Measurements from ENCODE around the gene ZNF891.
A peak's percentile ranks its signal among the peaks of the same experiment; 100 is the strongest.

The ZNF891 gene

GRCh38 chr12:133107121-133107520 is 23.0 kb downstream of the ZNF891 start:
- H3K27ac ChIP-seq, result no peak overlapping the region
- POLR2A ChIA-PET (ENCODE audit: low non-redundant PET), result no interaction called here
- no peak for DNase-seq (ENCODE audit: low spot score)
- CTCF ChIA-PET, result interaction anchor here (0.7 kb wide), 1 partner anchor 51 kb away, joined by 3 read pairs; no protein-coding TSS in a partner anchor
- TF ChIP-seq CTCF (conservative IDR thresholded peaks at IDR 0.05; ENCODE audit: low read depth), result no peak

- CTCF ChIA-PET, result no interaction called here
- no peak for DNase-seq (ENCODE audit: low spot score)
Observed at GRCh38 chr12:133106253-133106652, 23.8 kb downstream of the ZNF891 start.

GRCh38 chr12:133105620-133106019 is 24.5 kb downstream of the ZNF891 start:
- no peak for TF ChIP-seq CTCF (conservative IDR thresholded peaks at IDR 0.05; ENCODE audit: low read depth)
- DNase-seq (ENCODE audit: low spot score), result no peak
- CTCF ChIA-PET, result no interaction called here
- POLR2A ChIA-PET (ENCODE audit: low non-redundant PET), result no interaction called here
- no peak overlapping the region for H3K27ac ChIP-seq

More at GRCh38 chr12:133106253-133106652, 23.8 kb downstream of the ZNF891 start:
- no peak for TF ChIP-seq CTCF (conservative IDR thresholded peaks at IDR 0.05; ENCODE audit: low read depth)
- H3K27ac ChIP-seq, result no peak overlapping the region
- POLR2A ChIA-PET (ENCODE audit: low non-redundant PET), result no interaction called here

- DNase-seq (ENCODE audit: low spot score), result no peak
- H3K27ac ChIP-seq, result no peak overlapping the region
- CTCF ChIA-PET, result no interaction called here
- POLR2A ChIA-PET (ENCODE audit: low non-redundant PET), result no interaction called here
- TF ChIP-seq CTCF (conservative IDR thresholded peaks at IDR 0.05; ENCODE audit: low read depth), result no peak
Observed at GRCh38 chr12:133083345-133083744, 46.7 kb downstream of the ZNF891 start.

- H3K27ac ChIP-seq, result peak overlapping the region; percentile 99
- ChIA-PET CTCF (no interaction called here), POLR2A (ENCODE audit: low non-redundant PET) (no interaction called here)
- no peak for DNase-seq (ENCODE audit: low spot score)
- no peak for TF ChIP-seq CTCF (conservative IDR thresholded peaks at IDR 0.05; ENCODE audit: low read depth)
Observed at GRCh38 chr12:133081159-133081780, 48.8 kb downstream of the ZNF891 start.

- ChIA-PET POLR2A (ENCODE audit: low non-redundant PET) (interaction anchor here (0.6 kb wide), 1 partner anchor 43 kb away, joined by 4 read pairs; the partner anchor contains the start of gene ZNF84), CTCF (interaction anchor here (0.7 to 0.8 kb wide), 2 partner anchors 53 to 100 kb away, joined by 3 to 5 read pairs; no protein-coding TSS in a partner anchor)
- H3K27ac ChIP-seq, result peak within 1 kb of the TSS; percentile 99
- peak; percentile 76 for DNase-seq (ENCODE audit: low spot score)
- 0 out of 2 replicates have a peak, but pooled peaks have one; percentile 13 for TF ChIP-seq CTCF (conservative IDR thresholded peaks at IDR 0.05; ENCODE audit: low read depth)
Observed at GRCh38 chr12:133080368-133081158, 49.5 kb downstream of the ZNF891 start, which contains the start of gene ZNF140. ZNF140 (plus strand) TSS chr12:133080923; CDS start chr12:133081321, 398 bp downstream.

Data from RWPE1 (cell line).